BLaER1 (cell line): ENCODE results near the gene TFF1.

Experiments
- H3K27ac ChIP-seq: shearing (Covaris generic); formaldehyde crosslinking; 2 replicates; pipeline ENCODE4 v1.8.1; 2022
- H3K27me3 ChIP-seq: shearing (Covaris generic); formaldehyde crosslinking; 2 replicates; pipeline ENCODE4 v1.8.1; 2022
- H3K36me3 ChIP-seq: shearing (Covaris generic); formaldehyde crosslinking; 2 replicates; pipeline ENCODE4 v1.8.1; 2022
- H3K4me1 ChIP-seq: shearing (Covaris generic); formaldehyde crosslinking; 2 replicates; pipeline ENCODE4 v1.8.1; 2022
- H3K4me2 ChIP-seq: shearing (Covaris generic); formaldehyde crosslinking; 2 replicates; pipeline ENCODE4 v1.8.1; 2022
- H3K4me3 ChIP-seq: shearing (Covaris generic); formaldehyde crosslinking; 2 replicates; pipeline ENCODE4 v1.8.1; 2022
- H3K9ac ChIP-seq: shearing (Covaris generic); formaldehyde crosslinking; 2 replicates; pipeline ENCODE4 v1.8.1; 2022
- H3K9me3 ChIP-seq: shearing (Covaris generic); formaldehyde crosslinking; 2 replicates; pipeline ENCODE4 v1.8.1; 2022
- H4K20me1 ChIP-seq: shearing (Covaris generic); formaldehyde crosslinking; 2 replicates; pipeline ENCODE4 v1.8.1; 2022
- Cebpa-rat ChIP-seq: shearing (Covaris generic); IDR thresholded peaks from 2 replicates; pipeline ENCODE4 v1.8.1; 2022

TFF1 gene

GRCh38 chr21:42315296-42315891 is 50.9 kb downstream of the TFF1 start, which contains the start of gene TFF3:
TSS of gene TFF3 (minus strand) at chr21:42315409. CDS start at chr21:42315374, 35 bp downstream.
- Histone ChIP-seq H3K27ac (no peak within 1 kb of the TSS), H3K9ac (no peak within 1 kb of the TSS), H3K4me1 (peaks cover 95% of the 10 kb centered on the region), H3K4me3 (no peak within 1 kb of the TSS), H3K4me2 (peak within 1 kb of the TSS; percentile 61), H3K36me3 (no peaks in the 10 kb centered on the region), H4K20me1 (no peaks in the 10 kb centered on the region), H3K27me3 (no peaks in the 10 kb centered on the region; the same call in 1 of the 2 replicates), H3K9me3 (no peaks in the 10 kb centered on the region)
- no peak for TF ChIP-seq Cebpa-rat

GRCh38 chr21:42314616-42315295 is 51.6 kb downstream of the TFF1 start:
- H4K20me1 ChIP-seq: no peaks in the 10 kb centered on the region
- H3K4me3 ChIP-seq: no peak overlapping the region
- H3K4me1 ChIP-seq: peaks cover 95% of the 10 kb centered on the region
- no peaks in the 10 kb centered on the region; the same call in 1 of the 2 replicates for H3K27me3 ChIP-seq
- no peak for TF ChIP-seq Cebpa-rat
- no peak overlapping the region for H3K27ac ChIP-seq
- no peaks in the 10 kb centered on the region for H3K9me3 ChIP-seq
- peak overlapping the region; percentile 61 for H3K4me2 ChIP-seq
- no peak overlapping the region for H3K9ac ChIP-seq
- no peaks in the 10 kb centered on the region for H3K36me3 ChIP-seq

GRCh38 chr21:42313501-42313969 is 52.8 kb downstream of the TFF1 start:
- peak overlapping the region; percentile 61 for H3K4me2 ChIP-seq

GRCh38 chr21:42312626-42313104 is 53.7 kb downstream of the TFF1 start:
- H3K9me3 ChIP-seq: no peaks in the 10 kb centered on the region
- H3K4me1 ChIP-seq: peaks cover 95% of the 10 kb centered on the region
- H4K20me1 ChIP-seq: no peaks in the 10 kb centered on the region
- no peak for TF ChIP-seq Cebpa-rat
- peak overlapping the region; percentile 7 for H3K27ac ChIP-seq
- H3K36me3 ChIP-seq: no peaks in the 10 kb centered on the region
- H3K4me2 ChIP-seq: peak overlapping the region; percentile 61
- no peak overlapping the region for H3K4me3 ChIP-seq
- H3K27me3 ChIP-seq: no peaks in the 10 kb centered on the region; the same call in 1 of the 2 replicates
- H3K9ac ChIP-seq: no peak overlapping the region

More at GRCh38 chr21:42313501-42313969, 52.8 kb downstream of the TFF1 start:
- no peaks in the 10 kb centered on the region for H3K9me3 ChIP-seq
- peak overlapping the region; percentile 7; the same call in 1 of the 2 replicates for H3K27ac ChIP-seq
- no peak overlapping the region for H3K9ac ChIP-seq
- H3K4me1 ChIP-seq: peaks cover 95% of the 10 kb centered on the region
- H3K27me3 ChIP-seq: no peaks in the 10 kb centered on the region; the same call in 1 of the 2 replicates
- TF ChIP-seq Cebpa-rat: no peak
- no peak overlapping the region for H3K4me3 ChIP-seq
- H3K36me3 ChIP-seq: no peaks in the 10 kb centered on the region
- no peaks in the 10 kb centered on the region for H4K20me1 ChIP-seq
